Epithelial cell of prostate (primary cell): ENCODE measurements around the gene ADAM19.

Source experiments
- DNase-seq: peaks from one replicate; pipeline ENCODE4 v3.0.0-alpha.2; 2011; ENCODE audit warnings: low read depth, low spot score
- H3K27ac ChIP-seq: fragments of 450-650 bp; 2 replicates; pipeline ENCODE4 v1.5.1; 2017; ENCODE audit warnings: mild to moderate bottlenecking

The ADAM19 gene

GRCh38 chr5:157546456-157547100 lies 29.0 kb downstream of the ADAM19 start:
- DNase-seq, result no peak
- no peak overlapping the region for H3K27ac ChIP-seq

GRCh38 chr5:157545610-157546310 lies 29.8 kb downstream of the ADAM19 start:
- no peak for DNase-seq

GRCh38 chr5:157544623-157544989 lies 31.0 kb downstream of the ADAM19 start:
- no peak for DNase-seq
- H3K27ac ChIP-seq, result no peak overlapping the region

More at GRCh38 chr5:157545610-157546310, 29.8 kb downstream of the ADAM19 start:
- H3K27ac ChIP-seq, result no peak overlapping the region

- no peak overlapping the region for H3K27ac ChIP-seq
- DNase-seq, result no peak
Observed at GRCh38 chr5:157543825-157544622, 31.6 kb downstream of the ADAM19 start.

- no peak for DNase-seq
- H3K27ac ChIP-seq, result no peak overlapping the region
Observed at GRCh38 chr5:157542282-157543000, 33.1 kb downstream of the ADAM19 start.

- no peak for DNase-seq
- no peak overlapping the region for H3K27ac ChIP-seq
Observed at GRCh38 chr5:157541447-157542118, 34.0 kb downstream of the ADAM19 start.

GRCh38 chr5:157540707-157541446 lies 34.7 kb downstream of the ADAM19 start:
- DNase-seq, result no peak
- H3K27ac ChIP-seq, result no peak overlapping the region

GRCh38 chr5:157540124-157540523 lies 35.5 kb downstream of the ADAM19 start:
- no peak overlapping the region for H3K27ac ChIP-seq
- no peak for DNase-seq

- H3K27ac ChIP-seq, result no peak overlapping the region
- DNase-seq, result no peak
Observed at GRCh38 chr5:157539503-157540022, 36.0 kb downstream of the ADAM19 start.

- H3K27ac ChIP-seq, result no peak overlapping the region
- no peak for DNase-seq
Observed at GRCh38 chr5:157538311-157538710, 37.3 kb downstream of the ADAM19 start.

- no peak for DNase-seq
- H3K27ac ChIP-seq, result no peak overlapping the region
Observed at GRCh38 chr5:157535042-157535865, 40.3 kb downstream of the ADAM19 start.

- DNase-seq, result no peak
Observed at GRCh38 chr5:157533011-157533481, 42.5 kb downstream of the ADAM19 start.

GRCh38 chr5:157532022-157532421 lies 43.6 kb downstream of the ADAM19 start:
- H3K27ac ChIP-seq, result no peak overlapping the region
- DNase-seq, result no peak

More at GRCh38 chr5:157533011-157533481, 42.5 kb downstream of the ADAM19 start:
- peak overlapping the region; percentile 28 for H3K27ac ChIP-seq

- H3K27ac ChIP-seq, result no peak overlapping the region
- DNase-seq, result no peak
Observed at GRCh38 chr5:157530226-157530972, 45.2 kb downstream of the ADAM19 start.

GRCh38 chr5:157529002-157529401 lies 46.6 kb downstream of the ADAM19 start:
- DNase-seq, result no peak
- H3K27ac ChIP-seq, result no peak overlapping the region

GRCh38 chr5:157528036-157528632 lies 47.4 kb downstream of the ADAM19 start:
- DNase-seq, result no peak
- no peak overlapping the region for H3K27ac ChIP-seq

- DNase-seq, result no peak
- no peak overlapping the region for H3K27ac ChIP-seq
Observed at GRCh38 chr5:157524887-157525286, 50.7 kb downstream of the ADAM19 start.
